Astrocyte (in vitro differentiated cells and primary cell): ENCODE data around the gene DNAJB6.

Source experiments
- EZH2 ChIP-seq: IDR thresholded peaks from 2 replicates; pipeline ENCODE4 v1.6.1; 2012; ENCODE audit warnings: mild to moderate bottlenecking, low read length, inconsistent platforms; ENCODE audit not compliant: insufficient read depth
- TF ChIP-seq, protein P1 (sequence below): IDR thresholded peaks from 2 replicates; pipeline ENCODE4 v1.5.1; 2011; ENCODE audit warnings: low read depth, mild to moderate bottlenecking, inconsistent platforms, low read length, moderate library complexity; ENCODE audit not compliant: insufficient read depth

DNA sequence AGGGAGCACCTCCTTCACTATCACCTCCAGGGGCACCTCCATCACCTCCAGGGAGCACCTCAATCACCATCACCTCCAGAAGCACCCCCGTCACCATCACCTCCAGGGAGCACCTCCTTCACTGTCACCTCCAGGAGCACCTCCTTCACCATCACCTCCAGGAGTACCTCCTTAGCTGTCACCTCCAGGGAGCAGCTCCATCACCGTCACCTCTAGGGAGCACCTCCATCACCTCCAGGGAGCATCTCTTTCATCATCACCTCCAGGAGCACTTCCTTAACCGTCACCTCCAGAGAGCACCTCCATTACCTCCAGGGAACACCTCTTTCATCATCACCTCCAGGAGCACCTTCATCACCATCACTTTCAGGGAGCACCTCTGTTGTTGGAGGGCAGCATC, 103.0 kb downstream of the DNAJB6 start:
- TF ChIP-seq, protein P1, sequence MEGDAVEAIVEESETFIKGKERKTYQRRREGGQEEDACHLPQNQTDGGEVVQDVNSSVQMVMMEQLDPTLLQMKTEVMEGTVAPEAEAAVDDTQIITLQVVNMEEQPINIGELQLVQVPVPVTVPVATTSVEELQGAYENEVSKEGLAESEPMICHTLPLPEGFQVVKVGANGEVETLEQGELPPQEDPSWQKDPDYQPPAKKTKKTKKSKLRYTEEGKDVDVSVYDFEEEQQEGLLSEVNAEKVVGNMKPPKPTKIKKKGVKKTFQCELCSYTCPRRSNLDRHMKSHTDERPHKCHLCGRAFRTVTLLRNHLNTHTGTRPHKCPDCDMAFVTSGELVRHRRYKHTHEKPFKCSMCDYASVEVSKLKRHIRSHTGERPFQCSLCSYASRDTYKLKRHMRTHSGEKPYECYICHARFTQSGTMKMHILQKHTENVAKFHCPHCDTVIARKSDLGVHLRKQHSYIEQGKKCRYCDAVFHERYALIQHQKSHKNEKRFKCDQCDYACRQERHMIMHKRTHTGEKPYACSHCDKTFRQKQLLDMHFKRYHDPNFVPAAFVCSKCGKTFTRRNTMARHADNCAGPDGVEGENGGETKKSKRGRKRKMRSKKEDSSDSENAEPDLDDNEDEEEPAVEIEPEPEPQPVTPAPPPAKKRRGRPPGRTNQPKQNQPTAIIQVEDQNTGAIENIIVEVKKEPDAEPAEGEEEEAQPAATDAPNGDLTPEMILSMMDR, result no peak
- TF ChIP-seq EZH2, result no peak
